ELF-1 (cell line): ENCODE data around the gene NLK.
"Not testable (repeated sequence)": the region's sequence is repeated elsewhere in the genome, so short reads cannot be mapped to it uniquely, and the experiment has no call there.

Experiments
- DNase-seq: peaks from one replicate; pipeline ENCODE4 v3.0.0-alpha.2; 2016; ENCODE audit warnings: low read depth, low spot score

NLK gene

GRCh38 chr17:28072936-28073533 lies 30.6 kb downstream of the NLK start:
- DNase-seq: no peak

GRCh38 chr17:28074010-28074409 lies 31.5 kb downstream of the NLK start:
- DNase-seq: no peak

GRCh38 chr17:28076144-28076543 lies 33.7 kb downstream of the NLK start:
- no peak for DNase-seq

- not testable (repeated sequence) for DNase-seq
Measured at GRCh38 chr17:28077140-28077539, 34.7 kb downstream of the NLK start.

GRCh38 chr17:28078341-28079229 lies 36.1 kb downstream of the NLK start:
- no peak for DNase-seq

GRCh38 chr17:28081467-28081866 lies 39.0 kb downstream of the NLK start:
- DNase-seq: no peak

GRCh38 chr17:28085766-28086165 lies 43.3 kb downstream of the NLK start:
- no peak for DNase-seq

GRCh38 chr17:28086519-28086918 lies 44.0 kb downstream of the NLK start:
- DNase-seq: no peak

GRCh38 chr17:28087743-28088142 lies 45.3 kb downstream of the NLK start:
- no peak for DNase-seq

GRCh38 chr17:28090551-28090950 lies 48.1 kb downstream of the NLK start:
- DNase-seq: no peak

- DNase-seq: no peak
Measured at GRCh38 chr17:28092088-28092487, 49.6 kb downstream of the NLK start.

- no peak for DNase-seq
Measured at GRCh38 chr17:28093999-28094716, 51.7 kb downstream of the NLK start.

- no peak for DNase-seq
Measured at GRCh38 chr17:28096756-28097155, 54.3 kb downstream of the NLK start.

GRCh38 chr17:28097254-28097653 lies 54.8 kb downstream of the NLK start:
- no peak for DNase-seq

- DNase-seq: no peak
Measured at GRCh38 chr17:28097901-28098300, 55.4 kb downstream of the NLK start.

GRCh38 chr17:28098591-28098990 lies 56.1 kb downstream of the NLK start:
- not testable (repeated sequence) for DNase-seq

- no peak for DNase-seq
Measured at GRCh38 chr17:28100251-28100650, 57.8 kb downstream of the NLK start.

- no peak for DNase-seq
Measured at GRCh38 chr17:28100936-28101335, 58.5 kb downstream of the NLK start.

GRCh38 chr17:28101919-28102318 lies 59.4 kb downstream of the NLK start:
- DNase-seq: no peak

GRCh38 chr17:28105501-28105900 lies 63.0 kb downstream of the NLK start:
- DNase-seq: no peak

- DNase-seq: no peak
Measured at GRCh38 chr17:28110184-28110583, 67.7 kb downstream of the NLK start.

- DNase-seq: no peak
Measured at GRCh38 chr17:28112181-28112580, 69.7 kb downstream of the NLK start.

GRCh38 chr17:28112606-28113005 lies 70.1 kb downstream of the NLK start:
- no peak for DNase-seq
